DMS 273 treated with DMSO at 0.1 percent for 48 hours (cell line): Measurements from ENCODE around the gene ZFAND2A.

ENCODE experiments used
- DNase-seq: peaks from one replicate; lab custom pipeline; 2025; lab: John Stamatoyannopoulos, UW

The ZFAND2A gene

GRCh38 chr7:1106793-1107421 is 53.1 kb downstream of the ZFAND2A start:
- DNase-seq, result no peak

- DNase-seq, result no peak
Measured at GRCh38 chr7:1106063-1106792, 53.8 kb downstream of the ZFAND2A start.

GRCh38 chr7:1105189-1105588 is 54.8 kb downstream of the ZFAND2A start:
- DNase-seq, result no peak

GRCh38 chr7:1104516-1105179 is 55.3 kb downstream of the ZFAND2A start:
- DNase-seq, result no peak

- DNase-seq, result no peak
Measured at GRCh38 chr7:1103789-1104515, 56.0 kb downstream of the ZFAND2A start.

GRCh38 chr7:1103009-1103788 is 56.8 kb downstream of the ZFAND2A start:
- no peak for DNase-seq
